Daoy (cell line): ENCODE data around the gene TYK2. TPM values are rescaled to one million over a fixed set of nuclear protein-coding genes. Genes with fewer than 3 reads are reported as not detected.

Source experiments
- DNase-seq: peaks from one replicate; pipeline ENCODE4 v3.0.0-alpha.2; 2015; ENCODE audit warnings: low read depth
- total RNA-seq: library from RNA; depleted of rRNA; stranded (reverse); fragments of >200 nt; shearing (Covaris generic); gene quantifications from 2 replicates; pipeline ENCODE4 v1.2.3, GENCODE V29; 2014; rRNA removed

The TYK2 gene
- total RNA-seq, 1 experiment from 2014 or later = 46.6 TPM

- peak; percentile 91 for DNase-seq
These were observed 64.8 kb downstream of the TYK2 start, which contains the start of gene FDX2 for GRCh38 chr19:10315335-10316214. Gene FDX2 (minus strand): TSS chr19:10316015. CDS start chr19:10315996, 19 bp downstream.

GRCh38 chr19:10309423-10309822, 70.9 kb downstream of the TYK2 start, which contains the start of gene ZGLP1:
Gene ZGLP1 (minus strand): TSS chr19:10309815.
- no peak for DNase-seq

- no peak for DNase-seq
These were observed 74.0 kb downstream of the TYK2 start for GRCh38 chr19:10306327-10306726.

DNA sequence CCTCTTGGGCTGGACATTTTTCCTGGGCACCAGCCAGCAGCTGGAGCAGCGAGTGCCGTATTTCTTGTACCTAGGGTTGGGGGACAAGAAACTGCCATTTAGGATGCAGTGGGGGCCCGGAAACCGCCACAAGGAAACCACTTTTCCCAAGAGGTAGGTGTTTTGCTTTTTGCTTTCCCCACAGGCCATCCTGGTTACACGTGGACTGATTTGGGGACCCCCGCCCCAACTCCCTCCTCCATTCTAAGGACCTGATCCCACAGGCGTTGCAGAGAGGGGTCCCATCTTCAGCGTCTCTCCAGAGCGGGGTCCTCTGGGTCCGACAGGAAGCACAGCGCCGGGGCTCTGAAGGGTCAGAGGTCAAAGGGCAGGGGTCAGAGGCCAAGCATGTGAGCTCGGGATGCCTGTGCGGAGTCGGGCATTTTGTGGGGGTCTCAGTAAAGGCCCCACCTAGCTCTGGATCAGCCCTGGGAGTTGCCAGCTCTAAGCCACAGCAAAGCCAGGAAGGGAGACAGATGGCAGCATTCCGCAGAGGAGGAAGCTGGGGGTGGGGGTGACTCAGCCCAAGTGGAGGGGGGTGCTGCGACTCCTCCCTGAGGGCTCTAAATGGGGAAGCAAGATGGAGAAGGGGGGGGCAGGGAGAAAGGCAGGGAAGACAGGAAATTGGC, 75.1 kb downstream of the TYK2 start:
- DNase-seq = peak; percentile 77

Other genes with a start within 250 kb of the TYK2 start
- 126 and 140 TPM in 2 replicates for gene DNMT1, start 185.6 kb downstream of the TYK2 start, total RNA-seq
- gene S1PR2, start 149.2 kb downstream of the TYK2 start, total RNA-seq = 3.5 and 3.7 TPM in 2 replicates
- 107 and 125 TPM in 2 replicates for gene MRPL4, start 128.4 kb downstream of the TYK2 start, total RNA-seq
- 85.8 and 86.7 TPM in 2 replicates for gene ICAM1, start 109.5 kb downstream of the TYK2 start, total RNA-seq
- gene ICAM4, start 93.6 kb downstream of the TYK2 start, total RNA-seq = 0.63 TPM in 1 of 2 replicates, not detected in the other
- 0.54 and 2.2 TPM in 2 replicates for gene ICAM5, start 90.6 kb downstream of the TYK2 start, total RNA-seq
- 0.39 and 2.2 TPM in 2 replicates for gene ZGLP1, start 70.8 kb downstream of the TYK2 start, total RNA-seq
- gene FDX2, start 64.6 kb downstream of the TYK2 start, total RNA-seq = 45.0 and 65.6 TPM in 2 replicates
- gene RAVER1, start 47.0 kb downstream of the TYK2 start, total RNA-seq = 14.4 and 26.2 TPM in 2 replicates
- gene ICAM3, start 40.9 kb downstream of the TYK2 start, total RNA-seq = 1.4 and 5.4 TPM in 2 replicates
- 361 and 401 TPM in 2 replicates for gene CDC37, start 23.0 kb upstream of the TYK2 start, total RNA-seq
- gene PDE4A, start 40.0 kb upstream of the TYK2 start, total RNA-seq = 0.69 and 2.3 TPM in 2 replicates
- 92.3 and 99.8 TPM in 2 replicates for gene KEAP1, start 122.8 kb upstream of the TYK2 start, total RNA-seq
- 0.24 and 2.2 TPM in 2 replicates for gene S1PR5, start 136.9 kb upstream of the TYK2 start, total RNA-seq
- gene ATG4D, start 163.3 kb upstream of the TYK2 start, total RNA-seq = 18.1 and 51.4 TPM in 2 replicates
- 22.0 and 30.9 TPM in 2 replicates for gene KRI1, start 185.4 kb upstream of the TYK2 start, total RNA-seq
- 3.0 and 9.9 TPM in 2 replicates for gene CDKN2D, start 188.4 kb upstream of the TYK2 start, total RNA-seq
- gene AP1M2, start 206.7 kb upstream of the TYK2 start, total RNA-seq = 2.7 and 12.2 TPM in 2 replicates
- 10.0 and 19.1 TPM in 2 replicates for gene SLC44A2, start 245.0 kb upstream of the TYK2 start, total RNA-seq